ENCODE measurements around the gene GGCT. TPM values are rescaled to one million over a fixed set of nuclear protein-coding genes. Genes with fewer than 3 reads are reported as not detected.

The GGCT gene
- total RNA-seq, 1 experiment from 2014 or later: 52.2 TPM

GRCh38 chr7:30466266-30466665, 38.4 kb downstream of the GGCT start:
- BruUV-seq (replicated peaks): no TSS peak
- CTCF ChIA-PET: no interaction called here
- no peaks in the 10 kb centered on the region for H3K36me3 ChIP-seq (ENCODE audit: control insufficient read depth, insufficient read depth, low read length)
- H3K4me1 ChIP-seq (ENCODE audit: control insufficient read depth, insufficient read depth, low read length): no peaks in the 10 kb centered on the region; the same call in 1 of the 2 replicates
- TF ChIP-seq TCF7L2 (IDR thresholded peaks at IDR 0.05; ENCODE audit: low read depth, low read length) (no peak), SIN3A (IDR thresholded peaks at IDR 0.05; ENCODE audit: borderline replicate concordance, insufficient read depth, low read depth, low read length) (no peak), CTCF (IDR thresholded peaks at IDR 0.05) (no peak), POLR2AphosphoS5 (IDR thresholded peaks at IDR 0.05; ENCODE audit: low read depth, low read length) (no peak), REST (IDR thresholded peaks at IDR 0.05; ENCODE audit: insufficient read depth in 1 of 2, low read depth in 2 of 2, low read length in 1 of 2) (no peak)
- intact Hi-C loops (cut with micrococcal nuclease; ENCODE audit: unreplicated experiment) (no loop called here), in situ Hi-C loops (cut with HindIII; ENCODE audit: low pct_unique_long_range_greater_than_20kb, low sequenced_read_pairs) (no loop called here)
- no peak for DNase-seq (ENCODE audit: low read depth, low spot score)
- no peaks in the 10 kb centered on the region for H3K27me3 ChIP-seq (ENCODE audit: control insufficient read depth, insufficient read depth, low read length)
- H3K9me3 ChIP-seq (ENCODE audit: control insufficient read depth, insufficient read depth, low read depth, low read length): no peaks in the 10 kb centered on the region
- no peak overlapping the region for H3K4me3 ChIP-seq (ENCODE audit: low read depth in 2 of 2, low read length in 2 of 2)
- H3K27ac ChIP-seq (ENCODE audit: low read length): no peak overlapping the region
- POLR2A ChIA-PET: interaction anchor here (0.6 kb wide), 1 partner anchor 8 kb away, joined by 4 read pairs; no protein-coding TSS in a partner anchor
- ATAC-seq: no peak

GRCh38 chr7:30465811-30466180, 38.8 kb downstream of the GGCT start:
- no peaks in the 10 kb centered on the region for H3K27me3 ChIP-seq (ENCODE audit: control insufficient read depth, insufficient read depth, low read length)
- in situ Hi-C loops (cut with HindIII; ENCODE audit: low pct_unique_long_range_greater_than_20kb, low sequenced_read_pairs) (no loop called here), intact Hi-C loops (cut with micrococcal nuclease; ENCODE audit: unreplicated experiment) (no loop called here)
- H3K4me1 ChIP-seq (ENCODE audit: control insufficient read depth, insufficient read depth, low read length): no peaks in the 10 kb centered on the region; the same call in 1 of the 2 replicates
- no peaks in the 10 kb centered on the region for H3K9me3 ChIP-seq (ENCODE audit: control insufficient read depth, insufficient read depth, low read depth, low read length)
- BruUV-seq (replicated peaks): no TSS peak
- DNase-seq (ENCODE audit: low read depth, low spot score): no peak
- H3K27ac ChIP-seq (ENCODE audit: low read length): no peak overlapping the region
- ATAC-seq: no peak
- ChIA-PET CTCF (interaction anchor here (0.6 kb wide), 1 partner anchor 117 kb away, joined by 6 read pairs; no protein-coding TSS in a partner anchor), POLR2A (interaction anchor here (0.7 kb wide), 1 partner anchor 306 kb away, joined by 3 read pairs; no protein-coding TSS in a partner anchor)
- no peak overlapping the region for H3K4me3 ChIP-seq (ENCODE audit: low read depth in 2 of 2, low read length in 2 of 2)
- TF ChIP-seq REST (IDR thresholded peaks at IDR 0.05; ENCODE audit: insufficient read depth in 1 of 2, low read depth in 2 of 2, low read length in 1 of 2) (no peak), TCF7L2 (IDR thresholded peaks at IDR 0.05; ENCODE audit: low read depth, low read length) (no peak), SIN3A (IDR thresholded peaks at IDR 0.05; ENCODE audit: borderline replicate concordance, insufficient read depth, low read depth, low read length) (no peak), POLR2AphosphoS5 (IDR thresholded peaks at IDR 0.05; ENCODE audit: low read depth, low read length) (no peak), CTCF (IDR thresholded peaks at IDR 0.05) (no peak)
- H3K36me3 ChIP-seq (ENCODE audit: control insufficient read depth, insufficient read depth, low read length): no peaks in the 10 kb centered on the region

Data from Panc1 (cell line).